NT2/D1 (cell line): ENCODE results near the gene ZNF48.
"Not testable (repeated sequence)": the region's sequence is repeated elsewhere in the genome, so short reads cannot be mapped to it uniquely, and the experiment has no call there.

Source experiments
- YY1 ChIP-seq: IDR thresholded peaks from 2 replicates; pipeline ENCODE4 v1.6.1; 2011; ENCODE audit not compliant: insufficient read length, insufficient read depth
- ZNF274 ChIP-seq: IDR thresholded peaks from 2 replicates; pipeline ENCODE4 v1.6.1; 2011; ENCODE audit warnings: mild to moderate bottlenecking, low read depth, low read length

- not testable (repeated sequence) for TF ChIP-seq YY1, ZNF274
Measured at GRCh38 chr16:30396627-30397026, 1.4 kb downstream of the ZNF48 start.
